Measurements from ENCODE around the gene IGFN1.

Gene IGFN1

DNA sequence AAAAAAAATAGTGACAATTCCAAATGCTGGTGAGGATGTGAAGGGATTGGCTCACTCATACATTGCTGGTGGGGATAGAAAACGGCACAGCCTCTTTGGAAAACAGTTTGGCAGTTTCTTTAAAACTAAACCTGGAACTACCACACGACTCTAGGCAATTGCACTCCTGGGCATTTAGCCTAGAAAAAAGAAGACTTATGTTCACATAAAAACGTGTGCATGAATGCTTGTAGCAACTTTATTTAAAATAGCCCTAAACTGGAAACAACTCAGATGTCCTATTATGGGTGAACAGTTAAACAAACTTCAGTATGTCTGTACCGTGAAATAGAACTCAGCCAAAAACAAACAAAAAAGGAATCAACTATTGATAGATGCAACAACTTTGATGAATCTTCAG, 26.9 kb upstream of the IGFN1 start:
- DNase-seq (ENCODE audit: low read depth in 3 of 3) = no peak

DNA sequence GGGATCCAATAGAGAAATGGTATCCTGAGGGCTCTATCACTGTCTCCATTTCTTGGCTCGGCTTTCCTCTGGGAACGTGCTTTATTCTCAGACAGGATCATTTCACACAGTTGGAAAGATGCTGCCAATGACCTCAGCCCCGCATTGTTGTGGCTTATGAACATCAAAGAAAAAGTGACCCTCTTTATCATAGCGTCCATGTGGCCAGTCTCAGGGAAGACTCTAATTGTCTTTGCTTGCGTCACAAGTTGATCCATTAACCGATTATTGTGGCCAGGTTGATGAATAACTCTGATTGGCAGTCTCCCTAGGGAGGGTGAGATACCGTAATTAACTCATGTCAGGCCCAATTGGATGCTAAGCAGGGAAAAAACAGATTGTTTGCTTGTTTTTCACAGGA, 26.0 kb upstream of the IGFN1 start:
- DNase-seq (ENCODE audit: low read depth in 3 of 3) = no peak

DNA sequence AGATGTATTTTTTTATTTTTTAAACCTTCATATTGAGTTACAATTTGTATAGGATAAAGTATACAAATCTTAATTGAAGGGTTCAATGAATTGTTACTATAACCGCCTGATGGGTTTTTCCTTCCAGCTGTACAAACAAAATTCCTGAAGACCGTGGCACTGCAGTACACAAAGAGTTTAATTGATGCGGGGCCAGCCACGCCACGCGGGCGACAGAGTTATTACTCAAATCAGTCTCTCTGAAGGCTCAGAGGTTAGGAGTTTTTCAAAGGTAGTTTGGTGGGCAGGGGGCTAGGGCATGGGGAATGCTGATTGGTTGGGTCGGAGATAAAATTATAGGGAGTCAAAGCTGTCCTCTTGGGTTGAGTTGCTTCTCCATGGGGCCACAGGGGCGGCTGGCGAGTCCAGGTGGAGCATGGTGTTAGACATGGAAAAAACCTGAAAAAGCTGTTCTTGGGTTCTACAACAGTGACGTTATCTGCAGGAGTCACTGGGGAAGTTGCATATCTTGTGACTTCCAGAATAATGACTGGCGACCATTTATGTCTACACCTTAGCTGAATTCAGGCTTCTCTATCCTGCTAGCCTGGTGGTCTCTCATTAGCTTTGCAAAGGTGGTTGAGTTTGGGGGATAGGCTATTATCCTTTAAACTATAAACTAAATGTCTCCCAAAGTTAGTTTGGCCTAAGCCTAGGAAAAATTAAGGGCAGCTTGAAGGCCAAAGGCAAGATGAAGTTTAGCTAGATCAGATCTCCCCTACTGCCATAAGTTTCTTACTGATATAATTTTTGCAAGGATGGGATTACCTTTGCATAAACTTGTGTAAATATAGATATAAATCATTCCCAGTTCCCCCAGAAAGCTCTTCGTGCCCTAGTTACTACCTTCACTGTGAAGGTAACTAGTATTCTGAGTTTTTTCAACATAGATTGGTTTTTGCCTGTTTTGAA, 23.3 kb upstream of the IGFN1 start:
- no peak for DNase-seq (ENCODE audit: low read depth in 3 of 3)

DNA sequence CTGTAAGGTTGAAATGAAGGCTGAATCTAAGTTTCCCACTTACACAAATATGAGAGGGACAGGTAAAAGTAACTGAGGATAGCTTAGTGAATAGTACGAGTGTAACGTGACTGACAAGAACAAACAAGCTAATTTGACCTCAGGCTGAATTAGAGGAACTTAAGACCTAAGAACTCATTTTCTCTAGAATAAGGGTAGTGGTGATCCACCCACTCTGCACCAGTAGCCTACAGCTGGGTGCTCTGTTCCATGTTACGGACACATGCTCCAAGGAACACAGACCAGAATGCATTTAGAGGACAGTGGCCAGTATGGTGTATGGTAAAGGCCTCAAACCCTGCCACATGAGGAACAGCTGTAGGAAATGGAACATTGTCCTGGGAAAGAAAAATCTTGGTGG, 21.4 kb upstream of the IGFN1 start:
- no peak for DNase-seq (ENCODE audit: low read depth in 3 of 3)

DNA sequence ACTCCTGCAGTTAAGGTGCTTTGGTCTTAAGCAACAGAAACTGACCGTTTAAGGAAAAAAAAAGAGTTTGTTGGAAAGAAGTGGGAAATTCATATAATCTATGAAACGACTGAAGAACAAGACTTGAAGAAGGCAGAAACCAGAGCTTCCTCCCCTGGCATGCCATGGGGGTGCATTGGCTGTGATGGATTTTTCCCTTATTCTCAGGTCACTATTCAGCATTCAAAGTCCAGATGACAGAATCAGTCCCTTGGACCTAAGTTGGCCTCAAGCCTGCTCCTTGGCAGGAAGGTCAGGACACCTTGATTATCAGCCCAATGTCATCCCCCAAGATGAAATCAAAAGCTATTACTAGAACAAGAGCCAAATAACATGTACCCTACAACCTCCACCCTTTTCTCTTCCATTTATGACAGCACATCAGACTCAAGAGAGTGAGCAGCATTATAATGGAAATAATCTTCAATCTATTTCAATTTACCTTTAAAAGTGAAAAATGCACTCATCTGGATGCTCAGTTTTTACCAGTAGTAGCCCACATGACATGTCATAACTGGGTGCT, 20.6 kb upstream of the IGFN1 start:
- no peak for DNase-seq (ENCODE audit: low read depth in 3 of 3)

DNA sequence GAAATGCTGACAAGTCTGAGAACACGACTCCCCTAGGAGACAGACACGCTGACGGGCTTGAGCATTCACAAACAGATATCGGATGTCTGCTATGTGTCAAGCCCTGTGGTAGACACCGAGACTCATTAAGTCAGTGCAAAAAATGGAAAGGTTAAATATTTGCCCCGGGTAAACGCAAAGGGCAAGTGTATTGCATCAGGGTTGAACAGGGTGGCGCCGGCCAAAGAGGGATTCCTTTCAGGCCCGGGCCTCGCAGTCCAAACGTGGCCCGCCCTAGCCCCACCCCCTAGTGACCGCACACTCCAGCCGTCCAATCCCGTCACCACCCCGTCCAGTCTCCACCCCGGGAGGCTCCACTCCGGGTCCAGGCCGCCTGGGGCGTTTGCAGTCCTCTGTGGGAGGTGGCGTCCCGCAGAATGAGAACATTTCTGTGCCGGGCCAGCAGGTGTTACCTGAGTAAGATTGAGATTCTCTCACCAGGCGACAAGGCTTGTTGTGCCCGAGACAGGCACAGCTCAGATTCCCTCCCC, 20.0 kb upstream of the IGFN1 start:
- peak; percentile 31 to 81 (median 60) for DNase-seq (ENCODE audit: low read depth in 3 of 3)

DNA sequence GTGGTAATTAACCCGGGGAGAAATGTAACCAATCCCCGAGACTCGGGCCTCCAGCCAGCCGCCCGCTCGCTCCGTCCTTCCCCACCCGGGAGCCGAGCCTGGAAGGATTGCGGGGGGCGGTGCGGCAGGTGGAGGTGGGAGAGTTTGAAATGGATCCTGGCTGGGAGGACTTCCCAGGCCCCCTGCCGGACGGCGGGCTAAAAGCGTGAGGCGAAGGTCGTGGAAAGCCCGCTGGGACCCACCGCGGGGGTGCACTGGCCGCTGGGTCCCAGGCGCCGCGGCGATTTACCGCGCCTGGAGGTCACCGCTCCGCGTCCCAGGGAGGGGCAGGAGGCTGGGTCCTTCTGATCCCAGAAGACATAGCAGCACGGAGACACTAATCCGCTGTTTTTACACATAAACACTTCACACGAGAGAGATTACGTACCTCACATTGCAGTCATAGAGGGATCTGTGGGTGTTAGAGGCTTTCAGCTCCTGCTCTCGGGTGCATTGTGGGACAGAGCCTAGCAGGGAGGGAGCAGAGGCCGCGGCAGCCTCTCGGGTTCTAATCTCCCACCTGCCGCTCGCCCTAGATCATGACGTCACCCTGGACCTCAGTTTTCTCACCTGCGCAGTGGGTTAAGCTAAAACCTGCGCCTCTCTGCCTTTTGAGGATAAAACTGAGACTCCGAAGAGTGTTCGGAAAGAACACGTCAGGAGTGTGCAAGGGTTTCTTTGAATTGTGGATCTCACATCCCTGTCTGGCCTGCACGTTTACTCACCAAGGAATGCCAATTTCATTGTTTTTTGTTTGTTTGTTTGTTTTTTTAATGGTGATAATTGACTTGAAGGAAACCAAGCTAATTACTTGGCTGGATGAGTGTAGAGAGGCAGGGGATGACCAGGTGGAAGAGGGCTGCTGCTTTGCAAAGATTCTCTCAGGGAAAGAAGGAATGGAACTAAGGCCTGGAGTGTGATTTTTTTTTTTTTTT, 19.3 kb upstream of the IGFN1 start:
- DNase-seq (ENCODE audit: low read depth in 3 of 3) = peak; percentile 19 to 59 (median 37)

DNA sequence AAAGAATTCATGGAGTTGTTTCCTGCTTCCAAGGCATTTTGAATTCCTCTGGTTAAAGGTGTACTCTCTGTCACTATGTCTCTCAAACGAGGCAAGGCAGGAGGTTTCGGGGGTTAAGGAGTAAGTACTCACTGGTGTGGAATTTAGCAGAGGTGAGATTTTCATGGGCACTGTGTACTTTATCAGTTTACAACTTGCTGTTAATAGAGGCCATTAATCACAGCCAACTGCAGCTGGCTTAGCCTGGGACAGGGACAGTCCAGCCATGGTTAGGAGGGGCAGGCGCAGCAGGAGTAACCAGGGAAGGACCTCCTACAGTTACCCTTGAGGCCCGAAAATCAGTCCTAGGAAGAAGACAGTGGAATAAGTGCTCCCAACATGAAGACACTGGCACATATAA, 18.3 kb upstream of the IGFN1 start:
- DNase-seq (ENCODE audit: low read depth in 3 of 3) = no peak

DNA sequence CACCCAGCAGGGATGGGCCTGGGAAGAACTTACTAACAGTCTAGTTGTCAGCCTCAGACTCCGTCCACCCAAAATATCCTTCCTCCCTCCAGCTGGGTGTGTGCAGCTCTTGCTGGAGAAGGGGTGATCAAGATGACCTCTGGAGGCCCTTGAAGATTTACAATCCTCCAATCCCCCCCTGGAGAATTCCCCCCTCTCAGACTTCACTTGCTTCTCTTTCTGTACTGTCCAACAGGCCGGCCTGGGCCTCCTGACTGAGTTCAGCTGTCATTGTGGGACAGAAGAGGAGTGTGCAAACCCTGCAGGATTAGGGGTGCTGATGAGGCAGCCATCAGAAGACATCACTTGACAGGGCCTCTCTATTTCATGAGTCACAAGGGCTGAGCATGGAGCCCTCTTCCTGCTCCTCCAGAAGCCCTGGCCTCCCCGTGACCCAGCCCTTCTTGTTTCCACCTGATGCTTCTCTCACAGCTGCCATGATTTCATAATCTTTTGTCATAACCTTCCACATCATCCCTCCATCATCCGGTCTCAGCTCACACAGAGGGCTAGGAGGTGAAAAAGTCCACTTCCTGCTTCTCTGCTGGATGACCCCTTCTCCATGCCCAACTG, 17.5 kb upstream of the IGFN1 start:
- DNase-seq (ENCODE audit: low read depth in 3 of 3) = no peak

DNA sequence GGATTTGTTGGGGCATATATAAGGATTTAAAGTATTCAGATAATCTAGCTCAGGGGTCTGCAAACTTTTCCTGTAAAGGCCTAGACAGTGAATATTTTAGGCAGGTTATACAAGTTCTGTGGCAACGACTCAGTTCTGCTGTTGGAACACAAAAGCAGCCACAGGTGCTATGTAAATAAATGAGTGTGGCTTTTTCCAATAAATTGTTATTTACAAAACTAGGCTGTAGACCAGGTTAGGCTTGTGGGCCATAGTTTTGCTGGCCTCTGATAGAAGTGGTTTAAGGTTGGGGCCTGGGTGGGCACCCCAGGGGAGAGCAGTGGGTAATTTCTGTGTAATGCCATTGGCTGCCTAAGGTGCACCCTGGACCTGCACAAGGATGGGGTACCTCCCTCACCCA, 16.9 kb upstream of the IGFN1 start:
- no peak for DNase-seq (ENCODE audit: low read depth in 3 of 3)

DNA sequence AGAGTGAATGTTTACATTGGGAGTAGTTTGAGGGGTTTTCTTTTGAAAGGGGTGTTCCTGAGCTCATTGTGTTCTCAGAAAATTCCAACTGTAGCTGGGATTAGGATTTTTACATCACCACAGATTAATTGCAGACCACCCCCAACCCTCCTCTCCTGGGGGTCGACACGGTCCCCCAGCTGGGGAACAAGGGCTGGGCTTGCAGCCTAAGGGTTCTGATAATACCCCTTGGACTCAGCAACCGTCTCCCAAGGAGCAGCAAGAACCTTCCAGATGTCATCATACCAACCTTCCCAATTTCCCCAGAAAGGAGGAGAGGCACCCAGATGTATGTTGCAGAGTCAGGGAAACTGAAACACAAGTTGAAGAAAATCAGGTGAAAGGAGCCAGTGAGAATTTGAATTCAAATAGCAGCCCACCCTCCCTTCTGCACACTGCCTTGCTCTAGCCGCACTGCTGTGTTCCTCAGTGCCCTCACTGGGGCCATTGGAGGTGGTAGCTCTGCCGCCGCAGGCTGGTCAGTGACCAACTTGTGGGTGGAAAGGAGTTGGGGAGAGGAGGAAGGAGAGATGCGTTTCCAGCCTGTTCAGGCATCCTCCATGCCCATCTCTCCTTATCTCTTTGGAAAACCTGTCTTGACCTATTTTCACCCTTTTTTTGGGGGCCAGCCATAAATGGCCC, 14.7 kb upstream of the IGFN1 start:
- no peak for DNase-seq (ENCODE audit: low read depth in 3 of 3)

DNA sequence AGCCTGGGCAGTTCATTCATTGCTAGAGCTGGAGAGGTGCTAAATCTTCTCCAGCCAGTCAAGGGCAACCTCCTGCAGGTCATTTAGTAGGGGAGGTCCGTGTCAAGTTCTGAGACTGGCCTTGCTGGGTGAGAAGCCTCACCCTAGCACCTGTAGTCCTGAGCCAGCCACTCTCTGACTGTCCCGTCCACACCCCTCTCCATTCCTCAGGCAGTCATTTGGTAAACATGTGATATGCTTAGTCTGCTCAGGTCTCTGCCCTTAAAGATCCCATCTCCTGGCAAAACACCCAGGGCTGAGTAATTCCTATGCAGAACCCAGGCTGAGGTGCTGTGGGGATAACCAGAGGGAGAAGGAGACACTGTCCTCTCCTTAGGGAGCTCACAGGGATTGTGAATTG, 13.7 kb upstream of the IGFN1 start:
- no peak for DNase-seq (ENCODE audit: low read depth in 3 of 3)

DNA sequence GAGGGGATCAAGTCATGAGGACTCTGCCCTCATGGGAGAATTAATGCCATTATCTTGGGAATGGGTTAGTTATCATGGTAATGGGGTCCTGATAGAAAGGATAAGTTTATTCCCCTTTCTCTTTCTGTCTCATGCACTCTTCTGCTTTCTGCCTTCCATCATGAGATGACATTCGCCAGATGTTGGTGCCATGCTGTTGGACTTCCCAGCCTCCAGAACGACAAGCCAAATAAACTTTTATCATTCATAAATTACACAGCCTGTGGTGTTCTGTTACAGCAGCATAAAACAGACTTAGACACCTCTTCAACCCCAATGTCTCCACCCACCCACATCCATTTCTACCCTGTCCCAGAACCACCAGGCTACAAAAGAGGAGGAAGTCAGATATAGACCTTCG, 11.9 kb upstream of the IGFN1 start:
- DNase-seq (ENCODE audit: low read depth in 3 of 3) = no peak

DNA sequence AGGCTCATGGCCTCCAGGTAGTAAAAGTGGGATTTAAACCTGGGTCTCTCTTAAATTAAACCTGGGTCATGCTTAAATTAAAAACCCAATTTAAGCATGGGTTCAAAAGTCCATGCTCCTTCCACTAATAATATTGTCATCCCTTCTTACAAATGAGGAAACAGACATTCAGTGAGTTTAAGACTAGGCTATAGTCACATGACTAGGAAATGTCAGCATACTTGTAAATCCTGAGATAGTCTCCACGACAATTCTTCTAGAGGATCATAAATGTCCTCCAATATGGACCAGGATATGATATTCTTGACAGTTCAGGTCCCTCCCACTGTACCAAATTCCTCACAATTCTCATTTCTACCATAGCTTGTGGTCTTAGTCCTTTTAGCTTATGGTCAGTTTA, 10.5 kb upstream of the IGFN1 start:
- no peak for DNase-seq (ENCODE audit: low read depth in 3 of 3)

DNA sequence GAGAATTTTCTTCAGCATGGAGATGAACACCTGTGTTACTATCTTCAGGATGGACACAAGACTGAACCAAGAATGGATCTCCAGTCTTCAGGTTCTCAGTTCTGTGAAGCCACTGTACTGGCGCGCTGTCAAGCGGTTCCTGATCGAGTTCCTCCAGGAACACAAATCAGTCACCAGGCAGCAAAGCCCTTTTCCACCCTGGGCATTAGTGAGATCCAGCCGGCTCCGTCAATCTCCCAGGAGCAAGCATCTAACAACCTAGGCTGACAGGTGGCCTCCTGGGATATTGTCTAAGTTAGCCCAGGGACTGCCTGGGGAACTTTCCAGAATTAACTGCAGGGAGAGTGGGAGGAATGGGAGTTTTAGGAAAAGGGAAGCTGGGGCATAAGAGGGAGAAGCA, 9.7 kb upstream of the IGFN1 start:
- DNase-seq (ENCODE audit: low read depth in 3 of 3) = no peak

DNA sequence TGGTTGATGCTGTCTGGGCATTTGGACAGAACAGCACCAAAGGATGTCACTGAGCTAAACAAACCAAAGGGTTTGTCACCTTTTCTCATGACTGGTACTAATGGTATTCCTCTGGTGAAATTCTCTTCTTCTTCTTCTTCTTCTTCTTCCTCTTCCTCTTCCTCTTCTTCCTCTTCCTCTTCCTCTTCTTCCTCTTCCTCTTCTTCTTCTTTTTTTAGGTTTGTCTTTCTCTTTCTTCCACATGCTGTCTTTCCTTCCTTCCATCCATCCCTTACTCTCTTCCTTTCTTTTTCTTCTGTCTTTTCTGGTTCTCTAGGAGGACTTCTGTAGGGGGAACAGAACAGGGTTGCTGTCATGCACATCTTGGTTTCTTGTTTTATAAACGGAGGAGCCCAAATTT, 9.3 kb upstream of the IGFN1 start:
- no peak for DNase-seq (ENCODE audit: low read depth in 3 of 3)

DNA sequence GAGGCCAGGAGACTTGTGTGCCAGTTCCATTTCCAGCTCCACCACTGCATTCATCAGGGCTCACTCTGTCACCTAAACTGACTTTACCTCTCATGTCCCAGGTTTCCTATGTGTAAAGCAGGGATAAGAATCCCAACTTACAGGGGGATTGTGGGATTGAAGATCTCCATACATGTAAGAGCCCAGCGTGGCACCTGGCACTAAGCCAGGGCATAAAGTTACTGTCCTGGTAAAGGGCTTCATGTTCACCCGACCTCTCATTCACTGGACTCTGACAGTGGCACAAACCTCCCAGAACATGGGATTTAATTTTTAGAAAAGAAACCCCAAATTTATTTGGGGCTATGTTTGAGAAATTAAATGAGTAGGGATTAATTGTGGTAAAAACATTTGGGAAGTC, 8.9 kb upstream of the IGFN1 start:
- DNase-seq (ENCODE audit: low read depth in 3 of 3) = no peak

DNA sequence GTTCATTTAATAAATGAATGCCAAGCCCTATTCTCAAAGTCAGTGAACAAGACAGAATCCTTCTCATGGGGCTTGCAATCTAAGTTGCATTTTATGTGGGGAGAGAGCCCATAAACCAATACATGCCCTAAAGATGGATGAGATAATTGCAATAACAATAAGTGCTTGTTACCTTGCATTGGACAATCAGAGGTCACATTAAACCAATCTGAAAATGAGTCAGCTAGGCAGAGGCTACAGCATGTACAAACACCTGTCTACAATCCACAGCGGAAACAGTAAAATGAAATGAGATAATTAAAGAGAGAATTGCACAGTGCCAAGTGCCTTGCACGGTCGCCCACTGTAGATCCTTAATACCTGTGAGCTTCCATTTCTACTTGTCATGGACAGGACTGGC, 7.4 kb upstream of the IGFN1 start:
- DNase-seq (ENCODE audit: low read depth in 3 of 3) = no peak

DNA sequence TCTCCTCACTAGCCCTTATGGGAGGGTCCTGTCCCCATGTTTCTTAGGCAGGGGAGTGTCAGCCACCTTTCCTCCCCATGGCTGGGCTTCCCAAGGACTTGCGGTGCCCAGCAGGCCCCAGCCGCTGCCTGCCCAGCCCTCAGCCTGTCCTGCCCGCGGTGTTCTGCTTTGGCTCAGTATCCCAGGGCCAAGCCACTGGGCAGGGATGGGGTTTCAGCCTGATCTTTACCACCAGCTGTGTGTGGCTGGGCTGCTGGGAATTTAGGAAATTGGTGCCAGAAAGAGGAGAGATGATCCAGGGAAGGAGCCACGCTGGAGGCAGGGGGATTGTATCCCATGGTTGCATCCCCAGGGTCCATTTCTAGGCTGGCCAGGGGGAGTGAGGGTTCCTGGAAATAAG, 6.9 kb upstream of the IGFN1 start:
- DNase-seq (ENCODE audit: low read depth in 3 of 3) = no peak

DNA sequence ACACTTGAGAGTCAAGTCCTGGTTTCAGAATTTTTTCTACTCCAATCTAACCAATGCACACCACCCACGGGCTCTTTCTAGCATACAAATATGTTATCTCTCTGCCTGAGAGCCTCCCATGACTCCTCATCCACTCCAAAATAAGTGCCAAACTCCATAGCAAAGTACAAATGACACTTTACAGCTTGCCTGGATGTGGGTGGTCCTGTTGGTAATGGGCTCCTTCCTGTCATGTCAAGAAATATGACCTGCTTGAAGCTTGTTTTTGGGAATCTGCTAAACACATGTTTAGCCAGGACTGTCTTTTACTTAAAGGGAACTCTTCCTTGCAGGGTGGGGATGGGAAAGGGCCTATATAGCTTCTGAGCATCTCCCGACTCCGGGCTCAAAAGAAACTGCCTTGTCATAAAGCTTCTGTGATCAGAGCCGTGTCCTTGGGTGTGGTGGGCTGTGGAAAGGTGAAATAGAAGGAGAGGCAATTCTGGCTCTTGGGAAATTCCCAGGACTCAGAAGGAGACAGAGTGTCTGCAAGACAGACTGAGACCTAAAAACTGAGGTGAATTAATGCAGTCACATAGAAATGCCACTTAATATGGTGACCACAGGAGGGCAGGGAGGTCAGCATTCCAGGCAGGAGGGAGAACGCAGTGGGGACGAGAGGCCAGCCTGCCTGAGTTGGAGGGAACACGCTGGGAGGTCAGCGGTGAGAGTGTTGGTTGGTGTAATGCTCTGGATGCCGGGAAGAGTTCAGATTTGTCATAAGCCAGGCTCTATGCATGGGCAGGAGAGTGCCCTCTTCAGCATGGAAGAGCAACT, 6.1 kb upstream of the IGFN1 start:
- DNase-seq (ENCODE audit: low read depth in 3 of 3) = no peak

All from stimulated activated CD4-positive, alpha-beta T cell treated with anti-CD3 and anti-CD28 coated beads, TNF-alpha, amount 100 ng/mL, for 24 hours (primary cell).